Glutamatergic neuron (in vitro differentiated cells): ENCODE results near the gene ARHGDIA. TPM values are rescaled to one million over a fixed set of nuclear protein-coding genes. Genes with fewer than 3 reads are reported as not detected.

ENCODE experiments used
- DNase-seq: peaks from one replicate; pipeline ENCODE4 v3.0.0; 2022
- H3K27ac Mint-ChIP-seq: one replicate; pipeline ENCODE4 v1.8.0; 2020; ENCODE audit warnings: mild to moderate bottlenecking, mixed read lengths, inconsistent platforms; ENCODE audit not compliant: unreplicated experiment
- H3K27me3 Mint-ChIP-seq: one replicate; pipeline ENCODE4 v1.8.0; 2020; ENCODE audit warnings: mild to moderate bottlenecking, moderate library complexity, mixed read lengths, inconsistent platforms; ENCODE audit not compliant: unreplicated experiment
- H3K36me3 Mint-ChIP-seq: one replicate; pipeline ENCODE4 v1.8.0; 2020; ENCODE audit warnings: mild to moderate bottlenecking, mixed read lengths, inconsistent platforms; ENCODE audit not compliant: unreplicated experiment
- H3K4me1 Mint-ChIP-seq: one replicate; pipeline ENCODE4 v1.8.0; 2020; ENCODE audit warnings: mild to moderate bottlenecking, low read depth, mixed read lengths, inconsistent platforms; ENCODE audit not compliant: unreplicated experiment
- H3K4me3 Mint-ChIP-seq: one replicate; pipeline ENCODE4 v1.8.0; 2020; ENCODE audit warnings: mild to moderate bottlenecking, mixed read lengths, inconsistent platforms; ENCODE audit not compliant: unreplicated experiment
- H3K9me3 Mint-ChIP-seq: one replicate; pipeline ENCODE4 v1.8.0; 2020; ENCODE audit warnings: mild to moderate bottlenecking, moderate library complexity, mixed read lengths, inconsistent platforms; ENCODE audit not compliant: unreplicated experiment
- total RNA-seq: library from RNA; stranded (reverse); fragmentation: NEBNext Ultra II Directional; extraction: Animal tissue kit (Norgen Biotek cat#: 25700); gene quantifications from one replicate; pipeline ENCODE4 v1.2.1, GENCODE V29; 2021; ENCODE audit not compliant: unreplicated experiment
- TF ChIP-seq, protein P1 (sequence below): fragments of 200-600 bp; sonication (generic); IDR thresholded peaks from one replicate; pipeline ENCODE4 v1.5.0; 2021; ENCODE audit not compliant: partially characterized antibody, unreplicated experiment

Gene ARHGDIA
- total RNA-seq, 1 donor from 2014 or later, result 432 TPM

DNA sequence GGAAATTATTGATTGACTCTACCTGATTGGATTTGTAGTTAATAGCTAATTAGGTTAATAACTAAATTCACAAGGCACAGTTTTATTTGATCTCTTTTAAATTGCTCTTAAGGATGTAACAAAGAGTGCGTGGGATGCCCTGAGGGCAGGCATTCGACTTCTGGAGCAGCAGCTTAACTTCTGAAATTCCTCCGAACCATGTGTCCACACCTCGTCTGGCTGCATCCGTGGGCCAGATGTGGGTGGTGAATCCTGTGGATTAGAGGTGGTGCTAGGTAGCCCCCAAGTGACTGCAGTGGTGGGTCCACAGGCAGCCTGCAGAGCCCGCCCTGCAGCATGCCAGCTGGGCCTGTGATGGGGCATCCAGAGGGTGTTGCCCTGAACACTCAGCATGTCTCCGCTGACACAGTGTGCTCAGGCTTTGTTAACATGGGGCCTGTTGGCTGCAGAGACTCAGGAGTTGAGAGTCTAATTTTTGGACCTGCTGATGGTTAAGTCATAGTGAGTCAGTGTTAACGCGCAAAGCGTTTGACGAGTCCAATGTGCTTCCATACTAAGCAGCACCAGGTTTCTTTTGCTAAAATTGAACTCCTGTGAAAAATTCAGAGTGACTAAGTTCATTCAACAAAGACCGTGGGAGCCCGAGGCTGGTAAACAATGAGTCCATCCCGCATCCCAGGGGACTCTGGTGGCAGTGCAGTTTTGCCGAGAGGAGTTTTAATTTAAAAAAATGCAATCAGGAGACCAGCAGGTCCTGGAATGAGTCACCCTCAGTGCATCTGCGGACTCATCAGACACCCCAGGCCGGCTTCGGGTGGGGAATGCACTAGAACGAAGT is 27.1 kb upstream of the ARHGDIA start:
- TF ChIP-seq, protein P1, sequence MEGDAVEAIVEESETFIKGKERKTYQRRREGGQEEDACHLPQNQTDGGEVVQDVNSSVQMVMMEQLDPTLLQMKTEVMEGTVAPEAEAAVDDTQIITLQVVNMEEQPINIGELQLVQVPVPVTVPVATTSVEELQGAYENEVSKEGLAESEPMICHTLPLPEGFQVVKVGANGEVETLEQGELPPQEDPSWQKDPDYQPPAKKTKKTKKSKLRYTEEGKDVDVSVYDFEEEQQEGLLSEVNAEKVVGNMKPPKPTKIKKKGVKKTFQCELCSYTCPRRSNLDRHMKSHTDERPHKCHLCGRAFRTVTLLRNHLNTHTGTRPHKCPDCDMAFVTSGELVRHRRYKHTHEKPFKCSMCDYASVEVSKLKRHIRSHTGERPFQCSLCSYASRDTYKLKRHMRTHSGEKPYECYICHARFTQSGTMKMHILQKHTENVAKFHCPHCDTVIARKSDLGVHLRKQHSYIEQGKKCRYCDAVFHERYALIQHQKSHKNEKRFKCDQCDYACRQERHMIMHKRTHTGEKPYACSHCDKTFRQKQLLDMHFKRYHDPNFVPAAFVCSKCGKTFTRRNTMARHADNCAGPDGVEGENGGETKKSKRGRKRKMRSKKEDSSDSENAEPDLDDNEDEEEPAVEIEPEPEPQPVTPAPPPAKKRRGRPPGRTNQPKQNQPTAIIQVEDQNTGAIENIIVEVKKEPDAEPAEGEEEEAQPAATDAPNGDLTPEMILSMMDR, result no peak
- peaks cover 2% of the 10 kb centered on the region for H3K9me3 Mint-ChIP-seq
- DNase-seq, result no peak
- no peaks in the 10 kb centered on the region for H3K4me1 Mint-ChIP-seq
- no peak overlapping the region for H3K27ac Mint-ChIP-seq
- H3K27me3 Mint-ChIP-seq, result peaks cover 5% of the 10 kb centered on the region
- H3K4me3 Mint-ChIP-seq, result no peak overlapping the region
- H3K36me3 Mint-ChIP-seq, result no peaks in the 10 kb centered on the region

DNA sequence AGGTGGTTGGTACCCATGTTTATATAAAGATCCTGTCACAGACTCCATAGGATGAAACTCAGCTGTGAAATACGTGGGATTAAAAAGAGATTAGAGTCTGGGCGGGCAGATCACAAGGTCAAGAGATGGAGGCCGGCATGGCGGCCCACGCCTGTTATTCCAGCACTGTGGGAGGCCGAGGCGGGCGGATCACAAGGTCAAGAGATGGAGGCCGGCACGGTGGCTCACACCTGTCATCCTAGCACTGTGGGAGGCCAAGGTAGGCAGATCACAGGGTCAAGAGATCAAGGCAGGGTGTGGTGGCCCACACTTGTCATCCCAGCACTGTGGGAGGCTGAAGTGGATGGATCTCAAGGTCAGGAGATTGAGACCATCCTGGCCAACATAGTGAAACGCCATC is 24.3 kb upstream of the ARHGDIA start:
- no peak for DNase-seq
- H3K4me3 Mint-ChIP-seq, result no peak overlapping the region
- H3K27ac Mint-ChIP-seq, result no peak overlapping the region
- no peaks in the 10 kb centered on the region for H3K9me3 Mint-ChIP-seq
- no peaks in the 10 kb centered on the region for H3K4me1 Mint-ChIP-seq
- TF ChIP-seq, protein P1, result no peak
- no peaks in the 10 kb centered on the region for H3K27me3 Mint-ChIP-seq
- no peaks in the 10 kb centered on the region for H3K36me3 Mint-ChIP-seq

DNA sequence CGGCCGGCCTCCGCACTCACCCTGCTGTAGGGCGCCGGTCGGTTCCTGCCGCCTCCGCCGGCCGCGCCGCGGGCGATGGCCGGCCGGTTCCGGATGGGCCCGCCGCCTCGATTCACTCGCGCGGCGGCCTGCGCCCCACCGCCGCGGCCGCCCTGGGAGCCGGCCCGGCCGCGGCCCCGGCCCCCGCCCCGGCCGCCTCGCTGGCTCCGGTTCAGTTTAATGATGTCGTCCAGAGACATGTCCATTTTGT is 20.1 kb upstream of the ARHGDIA start:
- TF ChIP-seq, protein P1, result no peak
- Mint-ChIP-seq H3K9me3 (no peaks in the 10 kb centered on the region), H3K27ac (peak overlapping the region; percentile 76), H3K27me3 (peaks cover 7% of the 10 kb centered on the region), H3K4me3 (peak overlapping the region; percentile 90), H3K36me3 (no peaks in the 10 kb centered on the region), H3K4me1 (no peaks in the 10 kb centered on the region)
- no peak for DNase-seq

DNA sequence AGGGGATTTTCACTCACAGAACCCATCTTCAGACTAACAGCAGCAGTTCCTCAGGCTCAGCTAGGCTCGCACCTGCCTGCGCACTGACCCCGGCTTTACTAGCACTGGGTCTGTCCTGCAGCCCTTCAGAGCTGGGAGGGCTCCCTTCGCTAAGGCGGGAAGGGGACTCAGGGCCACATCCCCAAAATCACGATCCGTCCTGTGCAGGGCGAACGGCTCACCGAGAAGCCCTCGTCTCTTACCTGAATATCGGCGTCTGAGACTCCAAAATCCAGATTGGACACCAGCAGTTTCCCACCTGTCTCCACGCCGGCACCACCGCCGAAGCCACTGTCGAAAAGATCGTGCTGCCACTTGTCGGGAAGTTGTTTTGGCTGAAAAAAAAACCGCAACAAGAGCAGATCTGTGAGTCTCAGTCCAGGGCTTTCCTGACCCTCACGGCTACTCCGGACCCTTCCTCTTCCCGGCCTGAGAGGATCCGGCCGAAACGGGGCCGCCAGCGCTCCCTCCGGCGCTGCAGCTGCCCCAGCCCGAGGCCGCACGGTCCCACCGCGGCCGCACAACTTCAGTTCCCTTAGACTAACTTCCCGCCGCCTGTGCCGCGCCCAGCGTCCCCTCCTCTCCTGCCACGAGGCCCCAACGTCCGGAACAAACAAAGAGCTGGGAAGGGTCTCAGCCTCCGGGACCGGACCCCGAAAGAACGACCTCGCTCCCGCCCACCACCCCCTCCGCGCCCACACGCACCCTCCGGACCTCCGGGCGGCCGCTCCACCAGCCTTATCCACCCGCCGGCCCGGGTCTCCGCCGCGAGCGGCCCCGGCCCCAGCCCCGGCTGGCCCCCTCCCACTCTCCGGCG is 19.5 kb upstream of the ARHGDIA start:
- no peaks in the 10 kb centered on the region for H3K36me3 Mint-ChIP-seq
- no peak for DNase-seq
- peaks cover 7% of the 10 kb centered on the region for H3K27me3 Mint-ChIP-seq
- H3K9me3 Mint-ChIP-seq, result peaks cover 2% of the 10 kb centered on the region
- TF ChIP-seq, protein P1, result no peak
- peak overlapping the region; percentile 79 for H3K4me3 Mint-ChIP-seq
- peak overlapping the region; percentile 66 for H3K27ac Mint-ChIP-seq
- H3K4me1 Mint-ChIP-seq, result no peaks in the 10 kb centered on the region

DNA sequence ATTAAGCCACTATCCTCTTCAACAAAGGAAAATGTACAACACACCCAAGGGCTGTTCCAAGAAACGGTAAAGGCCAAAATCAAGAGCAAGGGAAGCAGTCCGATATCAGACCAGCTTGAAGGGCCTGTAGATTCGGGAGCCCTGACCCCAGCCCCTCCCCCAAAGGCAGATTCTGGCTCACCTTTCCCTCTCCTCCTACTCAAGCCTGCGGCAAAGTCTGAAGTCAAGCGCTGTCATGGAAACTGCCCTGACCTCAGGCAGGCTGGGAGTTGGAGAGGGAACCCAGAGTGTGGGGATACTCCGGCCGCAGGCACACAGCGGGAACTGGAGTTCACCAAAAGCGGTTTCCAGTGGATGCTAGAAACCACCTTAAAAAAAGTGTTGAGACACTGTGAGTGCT is 18.5 kb upstream of the ARHGDIA start:
- H3K27ac Mint-ChIP-seq, result no peak overlapping the region
- DNase-seq, result no peak
- no peaks in the 10 kb centered on the region for H3K36me3 Mint-ChIP-seq
- peak overlapping the region; percentile 79 for H3K4me3 Mint-ChIP-seq
- no peaks in the 10 kb centered on the region for H3K4me1 Mint-ChIP-seq
- H3K9me3 Mint-ChIP-seq, result peaks cover 2% of the 10 kb centered on the region
- TF ChIP-seq, protein P1, result no peak
- H3K27me3 Mint-ChIP-seq, result peaks cover 7% of the 10 kb centered on the region
